HG02885 (cell line): ENCODE results near the gene ZFR.
"Not testable (repeated sequence)": the region's sequence is repeated elsewhere in the genome, so short reads cannot be mapped to it uniquely, and the experiment has no call there.

Experiments
- ATAC-seq: cut with Tn5 transposase; IDR thresholded peaks from one replicate; pipeline ENCODE4 v1.9.1; 2021; ENCODE audit warnings: mild to moderate bottlenecking; ENCODE audit not compliant: unreplicated experiment, poor library complexity

The ZFR gene

DNA sequence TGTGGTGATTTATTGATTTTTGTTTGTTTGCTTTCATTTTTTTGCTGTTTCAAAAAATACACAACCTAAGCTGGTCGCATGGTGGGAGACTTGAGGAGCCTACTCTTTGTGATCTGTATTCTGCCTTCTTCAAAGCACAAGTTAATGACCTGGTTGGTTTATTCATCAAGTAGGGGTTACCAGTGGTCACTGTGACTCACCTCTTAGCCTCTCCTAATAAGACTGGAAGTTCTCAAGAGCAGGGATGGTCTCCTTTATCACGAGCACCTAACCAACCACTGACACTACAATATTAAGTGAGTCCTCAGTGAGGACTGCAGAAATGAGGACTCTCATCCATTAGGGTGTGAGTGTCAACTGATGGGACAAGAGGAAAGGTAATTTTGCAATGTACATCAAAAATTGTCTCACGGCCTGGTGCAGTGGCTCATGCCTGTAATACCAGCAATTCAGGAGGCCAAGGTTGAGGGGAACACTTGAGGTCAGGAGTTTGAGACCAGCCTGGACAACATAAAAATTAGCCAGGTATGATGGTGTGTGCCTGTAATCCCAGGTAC, 118.2 kb downstream of the ZFR start:
- no peak for ATAC-seq

DNA sequence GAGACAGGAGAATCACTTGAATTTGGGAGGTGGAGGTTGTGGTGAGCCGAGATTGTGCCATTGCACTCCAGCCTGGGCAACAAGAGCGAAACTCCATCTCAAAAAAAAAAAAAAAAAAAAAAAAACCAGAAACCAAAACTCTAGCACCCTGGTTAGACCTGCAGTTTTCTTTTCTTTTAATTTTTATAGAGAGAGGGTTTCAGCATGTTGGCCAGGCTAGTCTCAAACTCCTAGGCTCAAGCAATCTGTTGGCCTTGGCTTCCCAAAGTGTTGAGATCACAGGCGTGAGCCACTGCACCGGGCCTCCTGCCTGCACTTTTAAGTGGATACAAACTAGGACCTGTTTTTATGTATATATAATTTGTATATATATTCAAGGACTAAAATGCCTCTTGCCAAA, 118.9 kb downstream of the ZFR start:
- ATAC-seq: no peak

DNA sequence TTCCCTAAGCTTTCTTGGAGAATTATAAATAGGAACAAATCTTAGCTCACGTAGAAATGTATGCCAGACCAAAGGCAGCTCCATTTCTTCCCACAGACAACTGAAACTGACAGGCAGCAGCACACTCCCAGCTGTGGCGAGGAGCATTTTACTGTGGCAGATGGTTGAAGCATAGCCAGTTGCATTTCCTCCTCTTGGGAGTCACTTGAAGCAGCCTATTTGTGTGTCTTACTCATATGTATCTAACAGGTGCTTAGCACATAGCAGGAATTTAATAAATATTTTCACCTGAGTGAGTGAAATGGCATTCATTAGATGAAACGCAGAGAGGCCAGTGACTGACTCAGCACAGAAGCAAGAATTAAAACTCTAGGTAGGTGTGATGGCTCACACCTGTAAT, 119.5 kb downstream of the ZFR start:
- peak; percentile 67 for ATAC-seq

DNA sequence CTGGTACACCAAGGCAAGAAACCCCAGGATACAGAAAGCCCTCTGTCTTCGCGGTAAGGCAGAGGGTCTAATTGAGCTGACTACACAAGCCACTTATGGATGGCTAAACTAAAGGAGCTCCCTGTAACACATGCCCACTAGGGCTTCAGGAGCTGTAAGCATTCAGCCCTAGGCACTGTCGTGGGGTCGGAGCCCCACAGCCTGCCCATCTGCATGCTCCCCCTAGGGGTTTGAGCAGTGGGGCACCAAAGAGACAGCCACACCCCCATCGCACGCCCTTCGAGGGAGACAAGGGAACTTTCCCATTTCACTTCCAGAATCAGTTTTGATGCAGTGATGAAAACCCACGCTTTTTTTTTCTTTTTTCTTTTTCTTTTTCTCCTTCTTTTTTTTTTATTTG, 120.8 kb downstream of the ZFR start:
- no peak for ATAC-seq

DNA sequence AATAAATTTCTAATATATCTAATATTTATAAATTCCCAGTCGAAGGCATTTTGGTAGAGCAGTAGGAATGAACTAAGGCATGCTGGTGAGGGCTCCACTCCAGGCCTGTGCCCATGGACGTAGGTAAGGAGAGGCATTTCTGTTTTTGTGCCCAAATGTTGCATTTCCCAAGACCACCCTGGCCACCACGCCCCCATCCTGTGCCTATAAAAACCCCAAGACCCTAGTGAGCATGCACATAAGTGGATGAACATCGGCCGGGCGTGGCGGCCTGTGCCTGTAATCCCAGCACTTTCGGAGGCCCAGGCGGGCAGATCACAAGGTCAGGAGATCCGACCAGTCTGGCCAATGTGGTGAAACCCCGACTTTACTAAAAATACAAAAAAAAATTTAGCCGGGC, 121.7 kb downstream of the ZFR start:
- ATAC-seq: no peak

DNA sequence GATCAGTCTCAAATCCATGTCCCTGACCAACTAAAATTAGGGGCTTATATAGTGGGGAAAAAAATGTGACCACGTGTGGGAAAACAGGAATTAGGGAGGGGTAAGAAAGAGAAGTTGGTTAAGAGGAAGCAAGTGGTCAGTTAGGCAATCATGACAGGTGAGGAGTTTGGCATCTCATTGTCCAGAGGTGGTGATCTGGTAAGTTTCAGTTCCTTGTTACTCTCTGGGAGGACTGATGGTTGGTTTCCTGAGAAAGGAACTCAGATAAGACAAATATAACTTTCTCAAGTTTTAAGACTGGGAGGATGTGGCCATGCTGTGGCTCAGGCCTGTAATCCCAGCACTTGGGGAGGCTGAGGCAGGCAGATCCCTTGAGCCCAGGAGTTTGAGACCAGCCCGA, 122.8 kb downstream of the ZFR start:
- not testable (repeated sequence) for ATAC-seq

DNA sequence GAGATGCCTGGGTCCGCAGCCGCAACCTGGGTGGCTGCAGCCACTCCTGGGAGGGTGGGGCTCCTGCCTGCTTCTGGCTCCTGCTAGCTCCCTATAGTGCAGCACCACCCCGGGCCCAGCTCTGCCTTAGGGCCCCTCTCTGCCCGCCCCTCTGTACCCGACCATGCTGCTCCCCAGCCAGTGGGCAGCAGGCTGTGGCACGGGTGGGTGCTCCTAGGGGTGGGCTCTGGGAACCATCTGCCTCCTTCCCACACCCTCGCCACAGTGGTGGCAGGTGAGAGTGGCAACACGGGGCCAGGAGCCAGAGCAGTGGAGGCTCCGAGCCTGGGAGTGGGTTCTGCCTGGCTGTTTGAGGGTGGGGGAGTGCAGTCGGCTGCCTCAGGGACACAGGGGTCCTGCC, 124.0 kb downstream of the ZFR start:
- ATAC-seq: no peak

DNA sequence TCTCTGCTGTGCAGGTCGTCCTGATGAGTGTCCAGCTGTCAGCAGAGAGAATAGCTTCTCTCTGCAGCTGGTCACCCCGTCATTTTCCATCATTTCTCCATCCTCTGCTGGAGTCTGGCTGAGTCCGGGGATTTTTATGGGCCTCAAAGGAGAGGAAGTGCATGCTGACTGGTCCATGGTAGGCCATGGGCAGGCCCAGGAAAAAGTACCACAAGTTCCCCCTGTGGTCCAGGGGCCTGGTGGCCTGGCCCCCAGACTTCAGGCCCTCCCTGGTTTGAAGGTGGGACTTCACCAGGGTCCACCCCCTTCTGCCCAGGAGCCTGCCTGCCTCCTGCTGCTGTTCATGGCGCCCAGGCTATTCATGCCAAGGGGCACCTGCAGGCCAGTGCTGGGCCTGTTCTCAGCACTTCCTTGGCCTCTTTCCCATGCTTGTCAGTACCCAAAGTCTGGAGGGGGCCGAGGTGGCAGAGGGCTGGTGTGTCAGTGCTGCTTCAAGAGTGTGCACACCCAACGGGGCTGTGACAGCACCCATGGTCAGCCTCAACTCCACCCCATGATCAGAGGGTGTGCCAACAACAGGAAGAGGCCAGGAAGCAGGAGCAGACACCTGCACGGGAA, 124.5 kb downstream of the ZFR start:
- no peak for ATAC-seq

DNA sequence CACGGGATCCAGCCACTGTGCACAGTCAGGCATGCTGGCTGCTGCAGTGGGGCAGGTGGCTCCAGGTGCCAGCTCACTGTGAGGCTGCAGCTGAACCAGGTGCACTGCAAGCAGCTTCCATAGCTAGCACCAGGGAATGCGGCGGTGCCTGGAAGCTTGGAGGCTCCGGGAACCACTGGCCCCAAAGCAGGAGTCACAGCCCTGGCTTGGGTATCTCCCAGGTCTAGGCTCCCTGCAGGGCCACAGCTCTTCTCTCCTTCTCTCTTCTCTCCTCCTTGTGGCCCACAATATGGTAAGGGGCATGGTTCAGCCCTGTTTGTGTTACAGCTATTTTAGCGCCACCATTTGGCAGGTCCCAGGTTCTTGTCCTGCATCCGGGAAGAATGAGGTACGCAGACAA, 125.1 kb downstream of the ZFR start:
- no peak for ATAC-seq

DNA sequence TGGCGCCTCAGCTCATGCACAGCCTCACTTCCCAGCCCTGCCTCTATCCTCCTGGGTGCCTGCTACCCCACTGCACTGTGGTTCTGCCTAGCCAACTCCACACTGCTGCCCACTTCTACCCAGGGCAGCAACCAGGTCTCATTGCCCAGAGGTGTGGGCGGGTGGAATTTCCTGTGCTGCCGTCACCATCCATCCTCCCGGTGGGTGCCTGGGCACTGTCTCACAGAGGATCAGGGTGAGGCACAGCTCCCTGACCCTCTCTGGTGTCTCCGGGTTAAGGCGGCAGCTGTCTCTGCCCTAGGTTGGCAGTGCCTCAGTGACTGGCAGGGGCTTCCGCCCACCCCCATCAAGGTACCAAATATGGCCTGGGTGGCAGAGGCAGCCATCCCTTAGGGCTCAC, 127.5 kb downstream of the ZFR start:
- no peak for ATAC-seq

DNA sequence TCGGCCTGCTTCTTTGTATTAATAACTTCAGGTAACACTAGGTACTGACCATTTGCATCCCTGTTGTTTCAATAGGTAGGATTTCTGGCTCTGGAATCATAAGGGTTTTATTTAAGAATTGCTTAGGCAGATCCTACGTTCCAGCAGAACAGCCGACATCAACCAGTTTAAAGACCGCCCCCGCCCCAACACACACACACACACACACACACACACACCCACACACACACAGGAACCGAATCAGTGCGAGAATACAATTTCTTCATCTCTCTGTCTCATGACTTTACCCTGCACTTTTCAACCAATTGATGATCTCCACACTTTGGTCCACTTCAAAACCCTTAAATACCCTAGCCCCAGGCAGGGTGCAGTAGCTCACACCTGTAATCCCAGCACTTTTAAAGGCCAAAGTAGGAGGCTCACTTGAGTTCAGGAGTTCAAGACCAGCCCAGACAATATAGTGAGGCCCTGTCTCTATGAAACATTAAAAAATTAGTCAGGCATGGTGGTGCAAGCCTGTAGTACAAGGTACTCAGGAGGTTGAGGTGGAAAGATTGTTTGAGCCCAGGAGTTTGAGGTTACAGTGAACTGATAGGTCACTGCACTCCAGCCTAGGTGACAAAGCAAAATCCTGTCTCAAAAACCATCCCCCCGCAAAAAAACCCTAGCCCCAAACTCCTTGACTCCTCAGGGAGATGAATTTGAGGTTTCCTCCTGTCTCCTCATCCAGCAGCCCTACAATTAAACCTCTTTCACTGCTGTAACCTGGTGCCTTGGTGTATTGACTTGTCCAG, 129.1 kb downstream of the ZFR start:
- ATAC-seq: no peak

DNA sequence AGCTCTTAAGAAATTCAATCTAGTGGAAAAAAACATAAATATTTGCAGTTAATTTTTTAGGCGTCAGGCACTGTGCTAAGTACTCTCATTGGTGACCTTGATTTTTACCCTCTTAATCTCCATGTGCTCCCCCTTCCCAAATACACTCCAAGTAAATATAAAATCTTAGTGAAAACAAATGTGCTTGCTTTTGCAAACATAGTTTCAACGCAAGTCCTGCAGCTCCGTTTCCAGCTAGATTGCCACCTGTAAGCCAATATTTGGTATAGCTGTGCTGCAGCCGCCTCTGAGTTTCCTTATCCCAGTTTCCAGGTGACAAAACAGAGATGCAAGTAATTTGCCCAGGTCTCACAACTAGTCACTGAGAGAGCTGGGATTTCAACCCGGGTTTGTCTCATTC, 129.9 kb downstream of the ZFR start:
- no peak for ATAC-seq

DNA sequence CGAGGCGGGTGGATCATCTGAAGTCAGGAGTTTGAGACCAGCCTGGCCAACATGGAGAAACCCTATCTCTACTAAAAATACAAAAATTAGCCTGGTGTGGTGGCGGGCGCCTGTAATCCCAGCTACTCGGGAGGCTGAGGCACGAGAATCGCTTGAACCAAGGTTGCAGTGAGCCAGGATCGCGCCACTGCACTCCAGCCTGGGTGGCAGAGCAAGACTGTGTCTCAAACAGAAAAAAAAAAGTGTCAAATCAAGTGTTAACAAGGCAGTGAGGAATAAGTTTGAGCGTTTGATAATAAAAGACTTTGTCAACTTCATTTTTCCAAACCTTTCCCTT, 130.4 kb downstream of the ZFR start:
- ATAC-seq: not testable (repeated sequence)

DNA sequence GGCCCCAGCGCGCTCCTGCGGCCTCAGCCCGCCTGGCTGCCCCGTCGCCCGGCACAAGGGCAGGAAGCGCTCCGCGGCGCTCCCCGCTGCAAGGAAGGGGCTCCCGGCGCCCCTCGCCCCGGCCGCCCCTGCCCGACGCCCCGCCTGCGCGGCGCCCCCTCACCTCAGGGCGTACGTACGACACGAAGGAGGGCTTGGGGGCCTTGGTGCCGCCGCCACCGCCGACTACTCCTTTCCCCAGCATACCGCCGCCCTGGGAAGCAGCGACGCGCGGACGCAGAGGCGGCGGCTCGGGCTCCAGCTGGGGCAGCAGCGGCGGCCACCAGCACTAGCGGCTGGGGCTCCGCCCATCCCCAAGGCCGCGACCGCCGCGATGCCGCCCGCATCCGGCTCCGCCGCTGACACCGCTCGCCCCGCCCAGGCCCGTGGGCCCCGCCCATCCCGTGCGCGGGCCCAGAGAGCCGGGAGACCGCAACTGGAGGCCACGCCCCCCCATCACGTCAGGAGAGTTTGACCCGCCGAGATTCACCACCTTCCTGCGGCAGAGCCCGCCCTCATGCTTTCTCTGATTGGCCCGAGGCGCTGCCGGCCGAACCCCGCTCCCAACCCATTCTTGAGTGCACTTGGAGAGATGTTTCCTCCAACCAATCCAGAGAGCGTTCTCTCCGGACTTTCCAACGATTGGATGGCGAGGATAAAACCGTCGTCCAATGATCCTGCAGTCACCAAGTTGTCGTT, 131.8 kb downstream of the ZFR start, which contains the start of gene MTMR12:
MTMR12 (minus strand) TSS at position 345 of the 738 bp plus-strand sequence; CDS start at position 244, 101 bp downstream.
- peak; percentile 93 for ATAC-seq

DNA sequence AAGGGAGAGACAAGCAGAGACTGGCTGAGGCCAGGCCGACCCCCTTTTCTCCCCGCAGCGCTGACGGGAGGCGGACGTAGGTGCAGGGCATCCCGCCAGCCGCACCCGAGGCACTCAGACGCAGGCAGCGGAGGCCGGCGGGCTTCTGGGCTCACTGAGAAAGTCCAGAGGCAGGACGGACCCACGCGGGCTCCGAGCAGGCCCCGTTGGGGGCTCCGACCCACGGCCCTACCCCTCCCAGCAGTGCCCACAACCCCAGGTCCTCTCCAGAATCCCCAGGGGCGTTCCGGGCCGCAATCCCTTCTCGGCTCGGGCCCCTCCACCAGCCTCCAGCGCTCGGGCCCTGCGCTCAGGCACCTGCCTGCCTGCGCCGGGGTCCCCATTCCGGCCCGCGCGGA, 132.3 kb downstream of the ZFR start:
- peak; percentile 28 for ATAC-seq

DNA sequence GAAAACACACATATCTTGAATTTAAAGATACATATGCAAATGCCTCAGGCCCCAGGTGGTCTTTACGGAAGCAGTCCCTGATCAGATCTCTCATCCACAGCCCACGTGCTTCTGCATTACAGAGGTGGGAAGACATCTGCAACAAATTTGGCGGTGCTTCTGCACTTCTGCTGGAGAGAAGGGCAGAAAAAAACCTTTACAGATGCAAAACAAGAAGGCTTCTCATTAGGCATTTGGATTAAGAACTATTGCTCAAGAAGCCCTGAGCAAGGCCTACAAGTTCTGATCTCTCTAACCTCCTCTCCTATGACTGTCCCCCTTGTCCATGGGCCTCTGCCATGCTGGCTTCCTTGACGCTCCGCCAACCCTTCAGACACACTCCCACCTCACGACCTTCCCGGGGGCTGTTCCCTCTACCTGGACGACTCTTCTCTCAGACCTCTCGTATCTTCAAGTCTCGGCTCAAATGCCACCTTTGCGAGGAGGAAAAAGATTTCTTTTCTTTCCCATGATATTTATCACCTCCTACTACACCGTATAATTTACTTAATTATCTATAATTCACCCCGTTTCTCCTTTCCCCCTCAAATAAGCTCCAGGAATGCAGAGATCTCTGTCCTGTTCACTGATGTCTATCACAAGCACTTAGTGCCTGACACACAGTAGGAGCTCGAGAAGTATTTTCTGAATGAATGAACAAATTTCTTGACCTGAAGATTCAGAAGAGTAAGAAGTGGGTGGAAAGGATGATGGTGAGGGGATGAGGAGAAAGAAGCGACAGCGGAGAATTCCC, 132.9 kb downstream of the ZFR start:
- ATAC-seq: no peak

DNA sequence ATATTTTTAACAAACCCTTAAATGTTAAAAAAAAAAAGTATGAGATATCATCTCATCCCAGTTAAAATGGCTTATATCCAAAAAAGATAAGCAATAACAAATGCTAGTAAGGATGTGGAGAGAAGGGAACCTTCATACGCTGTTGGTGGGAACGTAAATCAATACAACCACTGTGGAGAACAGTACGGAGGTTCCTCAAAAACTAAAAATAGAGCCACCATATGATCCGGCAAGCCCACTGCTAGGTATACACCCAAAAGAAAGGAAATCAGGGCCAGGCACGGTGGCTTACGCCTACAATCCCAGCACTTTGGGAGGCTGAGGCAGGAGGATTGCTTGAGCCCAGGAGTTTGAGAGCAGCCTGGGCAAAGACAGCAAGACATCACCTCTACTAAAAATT, 134.8 kb downstream of the ZFR start:
- ATAC-seq: no peak

DNA sequence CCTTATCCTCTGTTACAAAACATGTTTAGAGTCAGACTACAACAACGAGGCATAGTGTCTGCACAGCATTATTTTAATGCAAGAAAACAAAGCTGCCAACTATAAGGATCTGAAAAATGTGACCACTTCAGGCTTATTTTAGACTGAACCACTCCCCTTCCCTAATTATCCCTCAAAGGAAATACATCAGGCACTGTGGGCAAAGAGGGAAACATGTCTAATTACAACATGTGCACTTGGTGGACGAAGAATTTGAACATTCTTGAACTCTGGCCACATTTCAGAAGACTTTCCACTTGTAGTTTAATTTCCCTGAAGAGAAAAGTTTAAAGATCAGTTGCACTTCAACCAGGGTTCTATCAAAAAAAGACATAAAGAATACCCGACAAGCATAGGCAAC, 135.6 kb downstream of the ZFR start:
- no peak for ATAC-seq

DNA sequence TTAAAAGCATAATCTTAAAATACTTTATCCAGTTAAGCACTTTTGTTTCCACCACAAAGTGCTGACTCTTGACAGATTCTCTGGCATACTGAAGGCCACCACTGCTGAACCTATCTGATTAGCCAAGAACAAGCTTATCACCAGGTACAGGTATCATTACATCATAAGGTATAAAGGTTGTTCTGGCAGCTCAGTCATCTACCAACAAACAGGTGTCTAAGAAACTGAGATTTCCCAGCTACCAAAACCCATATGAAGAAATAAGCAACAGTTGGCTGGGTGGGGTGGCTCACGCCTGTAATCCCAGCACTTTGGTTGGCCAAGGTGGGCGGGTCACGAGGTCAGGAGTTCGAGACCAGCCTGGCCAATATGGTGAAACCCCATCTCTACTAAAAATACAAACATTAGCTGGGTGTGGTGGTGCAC, 136.8 kb downstream of the ZFR start:
- no peak for ATAC-seq

DNA sequence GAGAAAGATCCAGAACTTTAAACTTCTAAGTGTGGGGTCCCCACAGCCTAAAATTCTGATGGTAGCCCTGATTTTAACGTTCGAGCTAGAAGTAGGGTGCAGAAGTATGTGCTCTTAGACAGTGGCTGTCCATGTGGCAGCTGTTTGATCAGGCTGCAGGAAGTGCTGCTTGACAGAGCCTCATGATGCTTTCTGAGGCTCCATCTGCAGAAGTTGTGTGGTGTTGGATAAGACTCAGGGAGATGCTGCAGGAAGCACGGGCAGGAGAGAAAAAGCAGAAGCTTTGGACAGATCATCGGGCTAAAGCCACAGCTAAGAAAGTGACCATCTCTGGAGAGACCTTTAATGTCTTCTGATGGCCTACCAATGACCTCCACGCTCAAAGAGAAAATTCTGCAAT, 139.9 kb downstream of the ZFR start:
- ATAC-seq: no peak
